Measurements from ENCODE around the gene FIGNL1. TPM values are rescaled to one million over a fixed set of nuclear protein-coding genes. Genes with fewer than 3 reads are reported as not detected.

Gene FIGNL1
- total RNA-seq, 1 donor from 2014 or later: 27.5 TPM

- TF ChIP-seq, protein P1, sequence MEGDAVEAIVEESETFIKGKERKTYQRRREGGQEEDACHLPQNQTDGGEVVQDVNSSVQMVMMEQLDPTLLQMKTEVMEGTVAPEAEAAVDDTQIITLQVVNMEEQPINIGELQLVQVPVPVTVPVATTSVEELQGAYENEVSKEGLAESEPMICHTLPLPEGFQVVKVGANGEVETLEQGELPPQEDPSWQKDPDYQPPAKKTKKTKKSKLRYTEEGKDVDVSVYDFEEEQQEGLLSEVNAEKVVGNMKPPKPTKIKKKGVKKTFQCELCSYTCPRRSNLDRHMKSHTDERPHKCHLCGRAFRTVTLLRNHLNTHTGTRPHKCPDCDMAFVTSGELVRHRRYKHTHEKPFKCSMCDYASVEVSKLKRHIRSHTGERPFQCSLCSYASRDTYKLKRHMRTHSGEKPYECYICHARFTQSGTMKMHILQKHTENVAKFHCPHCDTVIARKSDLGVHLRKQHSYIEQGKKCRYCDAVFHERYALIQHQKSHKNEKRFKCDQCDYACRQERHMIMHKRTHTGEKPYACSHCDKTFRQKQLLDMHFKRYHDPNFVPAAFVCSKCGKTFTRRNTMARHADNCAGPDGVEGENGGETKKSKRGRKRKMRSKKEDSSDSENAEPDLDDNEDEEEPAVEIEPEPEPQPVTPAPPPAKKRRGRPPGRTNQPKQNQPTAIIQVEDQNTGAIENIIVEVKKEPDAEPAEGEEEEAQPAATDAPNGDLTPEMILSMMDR (IDR thresholded peaks at IDR 0.05; ENCODE audit: insufficient read depth, low read length, poor library complexity, severe bottlenecking): no peak
- Histone ChIP-seq H3K4me3 (ENCODE audit: low read depth, low read length) (no peak overlapping the region), H3K36me3 (ENCODE audit: control insufficient read depth, insufficient read depth, low read length) (no peaks in the 10 kb centered on the region), H3K27me3 (ENCODE audit: control insufficient read depth, insufficient read depth, low read length) (no peaks in the 10 kb centered on the region)
- DNase-seq (ENCODE audit: low read depth): no peak
Measured at GRCh38 chr7:50431722-50432305, 18.3 kb downstream of the FIGNL1 start.

DNA sequence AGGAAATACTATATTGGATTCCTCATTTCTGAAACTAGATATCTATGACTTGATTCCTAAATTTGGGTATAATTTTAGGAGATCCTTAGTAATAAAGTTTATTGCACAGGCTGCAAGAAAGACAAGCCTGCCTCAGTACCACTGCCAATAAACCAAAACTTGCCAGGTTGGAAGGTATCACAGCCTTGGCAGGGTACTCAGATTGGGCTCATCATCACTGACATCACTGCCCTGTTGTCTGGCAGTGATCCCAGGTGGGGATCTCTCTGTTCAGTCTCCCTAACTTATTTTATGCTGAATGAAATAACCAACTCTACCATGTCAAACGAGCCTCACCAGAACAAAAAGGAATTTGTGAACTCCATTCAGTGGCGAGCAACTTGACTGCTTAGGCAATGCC, 18.8 kb downstream of the FIGNL1 start:
- Histone ChIP-seq H3K4me3 (ENCODE audit: low read depth, low read length) (no peak overlapping the region), H3K36me3 (ENCODE audit: control insufficient read depth, insufficient read depth, low read length) (no peaks in the 10 kb centered on the region), H3K27me3 (ENCODE audit: control insufficient read depth, insufficient read depth, low read length) (no peaks in the 10 kb centered on the region)
- TF ChIP-seq, protein P1 (IDR thresholded peaks at IDR 0.05; ENCODE audit: insufficient read depth, low read length, poor library complexity, severe bottlenecking): no peak
- no peak for DNase-seq (ENCODE audit: low read depth)

DNA sequence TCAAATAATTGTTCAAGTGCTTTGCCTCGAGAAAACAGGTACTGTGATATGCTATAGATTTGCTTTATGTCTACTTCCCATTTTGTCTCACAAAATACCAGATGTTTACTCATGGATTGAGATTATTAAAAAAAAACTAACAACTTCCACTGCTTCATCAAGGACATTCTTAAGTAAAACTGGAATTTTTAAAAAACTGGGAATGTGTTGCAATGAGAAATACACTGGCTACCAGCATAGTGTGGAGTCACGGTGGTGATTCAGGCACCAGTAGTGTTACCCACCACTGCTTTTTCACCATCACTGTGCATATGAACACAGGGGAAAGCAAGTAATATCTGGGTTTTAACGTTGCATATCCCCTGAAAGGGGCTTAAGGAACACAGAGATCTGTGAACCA, 21.2 kb downstream of the FIGNL1 start:
- DNase-seq (ENCODE audit: low read depth): no peak
- Histone ChIP-seq H3K4me3 (ENCODE audit: low read depth, low read length) (no peak overlapping the region), H3K27me3 (ENCODE audit: control insufficient read depth, insufficient read depth, low read length) (no peaks in the 10 kb centered on the region), H3K36me3 (ENCODE audit: control insufficient read depth, insufficient read depth, low read length) (no peaks in the 10 kb centered on the region)
- TF ChIP-seq, protein P1 (IDR thresholded peaks at IDR 0.05; ENCODE audit: insufficient read depth, low read length, poor library complexity, severe bottlenecking): no peak

GRCh38 chr7:50427518-50427917, 22.6 kb downstream of the FIGNL1 start:
- Histone ChIP-seq H3K36me3 (ENCODE audit: control insufficient read depth, insufficient read depth, low read length) (no peaks in the 10 kb centered on the region), H3K4me3 (ENCODE audit: low read depth, low read length) (no peak overlapping the region), H3K27me3 (ENCODE audit: control insufficient read depth, insufficient read depth, low read length) (no peaks in the 10 kb centered on the region)
- TF ChIP-seq, protein P1 (IDR thresholded peaks at IDR 0.05; ENCODE audit: insufficient read depth, low read length, poor library complexity, severe bottlenecking): no peak
- no peak for DNase-seq (ENCODE audit: low read depth)

GRCh38 chr7:50426280-50427045, 23.7 kb downstream of the FIGNL1 start:
- H3K4me3 ChIP-seq (ENCODE audit: low read depth, low read length): no peak overlapping the region
- H3K36me3 ChIP-seq (ENCODE audit: control insufficient read depth, insufficient read depth, low read length): no peaks in the 10 kb centered on the region
- no peak for DNase-seq (ENCODE audit: low read depth)
- TF ChIP-seq, protein P1 (IDR thresholded peaks at IDR 0.05; ENCODE audit: insufficient read depth, low read length, poor library complexity, severe bottlenecking): no peak
- no peaks in the 10 kb centered on the region for H3K27me3 ChIP-seq (ENCODE audit: control insufficient read depth, insufficient read depth, low read length)
